ENCODE data around the gene CHRM5.

DNA sequence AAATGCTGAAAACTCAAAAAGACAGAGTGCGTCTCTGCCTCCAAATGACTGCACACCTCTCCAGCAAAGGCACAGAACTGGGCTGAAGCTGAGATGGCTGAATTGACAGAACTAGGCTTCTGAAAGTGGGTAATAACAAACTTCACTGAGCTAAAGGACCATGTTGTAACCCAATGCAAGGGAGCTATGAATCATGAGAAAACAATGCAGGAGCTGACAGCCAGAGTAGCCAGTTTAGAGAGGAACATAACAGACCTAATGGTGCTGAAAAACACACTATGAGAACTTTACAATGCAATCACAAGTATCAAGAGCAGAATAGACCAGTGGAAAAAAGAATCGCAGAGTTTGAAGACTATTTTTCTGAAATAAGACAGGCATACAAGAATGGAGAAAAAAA, 80.8 kb downstream of the CHRM5 start:
- TF ChIP-seq CTCF (IDR thresholded peaks at IDR 0.05) (no peak), POLR2A (IDR thresholded peaks at IDR 0.05) (no peak), EP300 (IDR thresholded peaks at IDR 0.05) (no peak), POLR2AphosphoS5 (IDR thresholded peaks at IDR 0.05) (no peak)
